NT2/D1 (cell line): ENCODE data around the gene AIG1.

ENCODE experiments used
- SUZ12 ChIP-seq: IDR thresholded peaks from 2 replicates; pipeline ENCODE4 v1.6.1; 2011; ENCODE audit not compliant: insufficient read length, insufficient read depth; ENCODE audit errors: extremely low read depth
- YY1 ChIP-seq: IDR thresholded peaks from 2 replicates; pipeline ENCODE4 v1.6.1; 2011; ENCODE audit not compliant: insufficient read length, insufficient read depth
- ZNF274 ChIP-seq: IDR thresholded peaks from 2 replicates; pipeline ENCODE4 v1.6.1; 2011; ENCODE audit warnings: mild to moderate bottlenecking, low read depth, low read length

DNA sequence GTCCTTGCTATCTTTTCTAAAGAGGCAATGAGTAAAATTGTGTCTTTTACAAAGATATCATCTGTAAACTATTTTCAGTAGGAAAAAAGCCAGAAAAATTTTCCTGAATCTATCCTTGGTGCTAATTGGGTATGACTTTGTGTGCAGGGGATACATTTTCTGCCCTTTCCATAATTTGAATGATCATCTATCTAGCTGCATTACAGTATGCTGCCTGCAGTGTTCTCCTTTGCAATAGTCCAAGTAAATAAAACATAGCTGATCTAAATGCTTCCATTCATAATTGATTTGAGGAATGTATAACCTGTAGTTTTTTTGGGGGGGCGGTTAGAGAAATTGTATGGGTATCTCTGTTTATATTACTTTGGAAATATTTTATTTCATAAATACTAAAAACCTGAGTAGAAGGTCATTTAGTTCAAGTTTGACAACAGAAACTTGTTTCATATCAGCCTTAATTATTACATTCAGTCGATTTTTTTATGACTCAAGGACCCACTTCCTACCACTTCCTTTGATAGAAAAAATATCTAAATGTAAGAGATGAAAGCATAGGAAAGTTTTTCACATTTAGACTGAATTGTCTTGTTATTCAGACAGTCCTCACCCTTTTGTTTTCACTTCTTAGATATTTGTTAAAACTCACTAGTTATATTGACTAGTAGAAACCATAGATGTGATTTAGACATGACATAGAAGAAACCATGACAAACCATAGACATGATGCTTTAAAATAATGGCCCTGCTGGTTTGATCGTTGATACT, 75.3 kb downstream of the AIG1 start:
- TF ChIP-seq YY1 (no peak), SUZ12 (no peak), ZNF274 (no peak)
